GM18867 (cell line): ENCODE results near the gene EXOC4.
"Not testable (repeated sequence)": the region's sequence is repeated elsewhere in the genome, so short reads cannot be mapped to it uniquely, and the experiment has no call there.

Experiments
- ATAC-seq: cut with Tn5 transposase; IDR thresholded peaks from one replicate; pipeline ENCODE4 v1.9.1; 2021; ENCODE audit warnings: mild to moderate bottlenecking, moderate library complexity; ENCODE audit not compliant: unreplicated experiment

Gene EXOC4

DNA sequence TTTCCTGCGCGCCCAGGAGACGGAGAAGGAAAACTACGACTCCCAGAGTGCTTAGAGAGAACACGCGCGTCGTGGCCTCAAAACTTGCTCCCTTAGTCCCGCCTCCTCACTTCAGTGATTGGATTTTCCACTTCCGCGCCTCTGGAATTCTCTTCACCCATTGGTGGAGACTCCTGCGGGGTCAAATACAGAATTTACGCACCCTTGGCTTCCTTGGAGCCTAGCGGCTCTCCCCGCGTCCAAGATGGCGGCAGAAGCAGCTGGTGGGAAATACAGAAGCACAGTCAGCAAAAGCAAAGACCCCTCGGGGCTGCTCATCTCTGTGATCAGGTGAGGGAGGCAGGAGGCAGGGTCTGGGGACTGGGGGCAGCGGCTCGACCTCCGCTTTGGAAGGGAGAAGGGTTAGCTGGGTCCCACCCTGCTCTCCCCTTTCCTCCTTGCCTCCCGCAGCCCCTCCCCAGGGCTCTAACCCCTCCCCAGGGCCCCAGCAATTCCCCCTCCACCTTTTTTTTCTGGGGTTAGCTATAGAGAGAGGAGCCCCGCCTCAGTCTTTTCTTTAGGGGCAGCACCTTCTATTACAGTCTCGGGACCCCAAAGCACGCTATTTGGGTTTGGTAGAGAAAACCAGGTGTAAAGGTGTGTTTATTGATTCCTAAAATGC, at the start of gene EXOC4:
Gene EXOC4, plus strand, starts transcription at position 221 of the 661 bp plus-strand sequence.
- peak; percentile 96 for ATAC-seq

DNA sequence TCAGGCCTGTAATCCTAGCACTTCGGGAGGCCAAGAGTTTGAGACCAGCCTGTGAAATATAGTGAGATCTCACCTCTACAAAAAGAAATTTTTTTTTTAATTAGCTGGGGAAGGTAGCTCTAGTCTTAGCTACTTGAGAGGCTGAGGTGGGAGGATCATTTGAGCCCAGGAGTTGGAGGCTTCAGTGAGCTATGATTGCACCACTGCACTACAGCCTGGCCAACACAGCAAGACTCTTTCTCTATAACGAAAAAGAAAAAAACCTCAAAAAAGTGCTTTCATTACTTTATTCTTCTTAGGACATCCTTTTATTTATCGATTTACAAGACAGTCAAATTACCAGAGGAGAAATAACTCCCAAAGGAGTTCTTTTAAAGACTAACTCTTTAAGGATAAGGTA, 49.4 kb upstream of the EXOC4 start:
- no peak for ATAC-seq

DNA sequence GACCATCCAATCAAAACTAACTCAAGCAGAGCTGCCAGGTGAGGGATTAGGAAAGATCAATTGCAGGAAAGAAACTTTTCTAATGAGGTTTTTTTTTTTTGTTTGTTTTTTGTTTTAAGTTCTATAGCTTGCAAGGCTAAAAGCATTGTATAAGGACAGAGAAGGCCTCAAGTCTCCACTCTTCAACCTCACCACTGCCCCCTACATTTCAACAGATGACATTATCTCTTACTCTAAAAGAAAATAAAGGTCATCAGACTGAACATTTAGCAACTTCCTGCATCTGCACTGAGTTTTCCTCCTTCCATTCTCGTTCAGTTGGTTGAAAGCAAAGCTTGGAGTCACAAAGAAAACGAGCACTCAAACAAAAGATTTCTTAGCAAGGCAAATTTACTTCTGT, 45.2 kb upstream of the EXOC4 start:
- no peak for ATAC-seq

DNA sequence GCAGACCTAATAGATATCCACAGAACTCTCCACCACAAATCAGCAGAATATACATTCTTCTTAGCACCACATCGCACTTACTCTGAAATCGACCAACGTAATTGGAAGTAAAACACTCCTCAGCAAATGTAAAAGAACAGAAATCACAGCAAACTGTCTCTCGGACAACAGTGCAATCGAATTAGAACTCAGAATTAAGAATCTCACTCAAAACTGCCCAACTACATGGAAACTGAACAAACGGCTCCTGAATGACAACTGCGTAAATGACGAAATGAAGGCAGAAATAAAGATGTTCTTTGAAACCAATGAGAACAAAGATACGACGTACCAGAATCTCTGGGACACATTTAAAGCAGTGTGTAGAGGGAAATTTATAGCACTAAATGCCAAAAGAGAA, 42.1 kb upstream of the EXOC4 start:
- not testable (repeated sequence) for ATAC-seq

DNA sequence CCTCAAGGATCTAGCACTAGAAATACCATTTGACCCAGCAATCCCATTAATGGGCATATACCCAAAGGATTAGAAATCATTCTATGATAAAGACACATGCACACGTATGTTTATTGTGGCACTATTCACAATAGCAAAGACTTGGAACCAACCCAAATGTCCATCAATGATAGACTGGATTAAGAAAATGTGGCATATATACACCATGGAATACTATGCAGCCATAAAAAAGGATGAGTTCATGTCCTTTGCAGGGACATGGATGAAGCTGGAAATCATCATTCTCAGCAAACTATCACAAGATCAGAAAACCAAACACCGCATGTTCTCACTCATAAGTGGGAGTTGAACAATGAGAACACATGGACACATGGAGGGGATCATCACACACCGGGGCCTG, 39.1 kb upstream of the EXOC4 start:
- ATAC-seq: not testable (repeated sequence)

DNA sequence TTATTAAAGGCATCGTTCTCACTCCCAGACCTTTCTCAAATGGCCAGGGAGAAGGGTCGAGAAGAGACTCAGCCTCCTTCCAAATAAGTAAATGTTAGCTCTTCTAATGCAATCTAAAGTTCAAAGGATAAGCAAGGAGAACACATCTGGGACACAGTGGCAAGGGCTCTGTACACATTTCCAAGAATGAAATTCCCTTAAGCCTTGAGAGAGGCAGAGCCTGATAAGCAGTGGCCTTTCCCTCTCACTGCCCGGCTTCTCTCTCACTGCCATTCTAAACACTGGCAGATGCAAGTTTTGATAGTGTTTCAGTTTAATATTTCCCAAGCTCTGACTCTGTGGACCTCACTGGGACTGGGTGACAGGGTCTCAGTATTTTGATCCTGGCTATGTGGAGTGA, 35.1 kb upstream of the EXOC4 start:
- ATAC-seq: no peak

DNA sequence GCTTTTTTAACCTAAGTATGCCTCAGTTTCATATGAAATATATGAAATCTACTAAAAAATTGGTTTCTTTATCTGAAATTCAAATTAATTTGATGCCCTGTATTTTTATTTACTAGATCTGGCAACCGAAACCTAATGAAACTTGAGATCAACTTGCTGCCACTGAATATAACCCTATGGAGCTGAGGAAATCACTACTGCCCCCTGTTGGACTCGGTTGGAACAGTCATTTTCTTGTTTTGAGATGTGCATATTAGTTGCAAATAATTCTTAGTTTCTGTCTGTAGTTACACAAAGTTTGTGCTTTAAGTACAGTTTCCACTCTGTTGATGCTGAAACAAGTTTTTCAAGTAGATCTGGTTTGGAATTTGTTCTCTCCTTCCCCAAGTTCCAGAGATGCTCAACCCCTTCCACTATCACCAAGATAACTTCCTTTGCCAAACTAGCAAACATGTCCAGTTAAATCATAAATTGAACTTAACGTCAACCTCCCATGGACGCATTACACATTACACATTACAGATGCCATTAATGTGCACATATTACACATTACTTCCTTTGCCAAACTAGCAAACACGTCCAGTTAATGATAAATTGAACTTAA, 22.2 kb upstream of the EXOC4 start:
- no peak for ATAC-seq

DNA sequence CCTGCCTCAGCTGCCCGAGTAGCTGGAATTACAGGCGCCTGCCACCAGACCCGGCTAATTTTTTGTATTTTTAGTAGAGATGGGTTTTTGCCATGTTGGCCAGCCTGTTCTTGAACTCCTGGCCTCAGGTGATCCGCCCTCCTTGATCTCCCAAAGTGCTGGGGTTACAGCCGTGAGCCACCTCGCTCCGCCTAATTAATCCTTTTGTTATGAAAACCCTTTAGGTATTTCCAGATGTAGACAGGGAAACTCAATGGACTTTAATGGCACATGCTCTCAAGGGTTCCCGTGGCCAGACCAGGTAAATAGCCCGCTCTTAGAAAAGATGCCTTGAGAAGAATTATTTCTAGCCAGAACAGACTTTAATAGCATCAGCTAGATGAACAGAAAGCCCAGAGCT, 19.7 kb upstream of the EXOC4 start:
- ATAC-seq: no peak

DNA sequence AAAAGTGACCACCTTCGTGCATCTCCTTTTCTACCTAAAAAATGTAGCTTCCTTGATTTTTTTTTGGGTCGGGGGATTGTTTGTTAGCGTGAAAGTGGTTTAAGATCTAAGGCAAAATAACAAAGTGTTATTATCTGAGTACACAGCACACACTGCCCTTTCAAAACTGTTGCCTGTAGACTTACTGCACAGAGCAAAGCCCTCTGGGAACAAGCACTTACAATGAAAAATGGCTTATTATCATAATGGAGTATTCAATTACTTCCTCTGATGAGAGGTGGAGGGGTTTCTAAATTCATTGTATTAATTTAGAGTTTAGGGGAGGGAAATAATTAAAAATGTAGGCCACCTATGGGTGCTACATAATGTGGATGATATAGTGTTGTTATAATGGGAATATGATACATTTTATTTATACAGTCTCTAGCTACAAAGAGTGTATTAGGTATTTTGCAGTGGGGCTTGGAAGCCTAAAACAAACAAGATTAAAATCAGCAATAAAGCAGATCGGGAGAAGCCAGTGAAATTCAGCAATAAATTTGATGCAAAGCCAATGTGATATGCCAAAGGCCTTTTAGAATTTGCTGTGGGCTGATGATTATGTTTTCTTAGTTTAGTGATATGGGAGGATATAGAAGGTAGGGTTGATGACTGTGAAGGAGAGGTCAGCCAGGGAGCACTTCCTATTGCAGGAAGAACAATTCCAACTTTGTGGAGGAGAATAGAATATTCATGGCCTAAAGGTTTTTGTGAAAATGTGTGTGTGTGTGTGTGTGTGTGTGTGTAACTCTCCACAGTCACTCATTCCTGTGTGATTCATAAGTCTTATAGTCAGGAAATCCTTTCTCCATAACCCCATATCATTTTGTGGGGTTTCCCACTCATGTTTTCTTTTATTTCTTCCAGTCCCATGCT, 17.7 kb upstream of the EXOC4 start:
- no peak for ATAC-seq

DNA sequence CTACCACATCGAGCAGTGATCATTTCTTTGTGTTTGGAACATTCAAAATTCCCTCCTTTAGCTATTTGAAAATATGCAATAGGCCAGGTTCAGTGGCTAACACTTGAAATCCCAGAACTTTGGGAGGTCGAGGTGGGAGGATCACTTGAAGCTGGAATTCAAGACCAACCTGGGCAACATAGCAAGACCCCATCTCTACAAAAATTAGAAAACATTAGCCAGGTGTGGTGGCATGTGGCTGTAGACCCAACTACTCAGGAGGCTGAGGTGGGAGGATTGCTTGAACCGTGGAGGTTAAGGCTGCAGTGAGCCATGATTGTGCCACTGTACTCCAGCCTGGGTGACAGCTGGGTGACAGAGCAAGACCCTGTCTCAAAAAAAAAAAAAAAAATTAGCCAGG, 15.3 kb upstream of the EXOC4 start:
- no peak for ATAC-seq

DNA sequence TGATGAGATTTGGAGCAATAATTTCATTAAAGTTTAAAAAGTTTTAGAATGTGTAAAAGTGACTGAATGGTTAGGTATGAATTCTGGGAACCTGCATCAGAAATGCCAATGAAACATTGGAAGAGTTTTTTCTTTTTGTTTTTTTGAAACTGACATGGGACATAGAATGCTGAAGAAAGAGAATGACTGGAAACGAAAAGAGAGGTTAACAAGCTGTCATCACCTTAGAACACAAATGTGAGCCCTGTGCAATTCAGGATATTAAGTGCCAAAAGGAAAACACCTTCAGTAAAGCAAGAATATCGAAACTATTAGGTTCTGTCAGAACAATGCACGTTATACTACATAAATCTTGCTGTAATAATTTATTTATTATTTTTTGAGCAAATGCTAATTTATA, 12.6 kb upstream of the EXOC4 start:
- ATAC-seq: no peak

DNA sequence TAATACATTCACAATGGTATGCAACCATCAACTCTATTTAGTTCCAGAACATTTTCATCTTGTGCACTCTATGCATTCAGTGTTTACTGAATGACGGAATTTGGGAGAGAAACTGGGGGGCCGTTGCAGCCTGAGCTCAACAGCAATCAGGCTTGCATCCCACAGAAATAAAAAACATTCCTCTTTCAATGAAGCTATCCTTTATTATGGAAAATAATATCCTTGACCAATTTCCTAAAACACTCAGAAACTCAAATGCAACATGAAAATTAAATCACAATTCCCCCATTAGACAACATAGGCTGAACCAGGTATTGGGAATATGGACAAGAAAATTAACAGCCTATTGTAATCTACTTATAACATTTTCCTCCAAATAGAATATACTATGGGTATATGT, 6.3 kb upstream of the EXOC4 start:
- ATAC-seq: no peak

DNA sequence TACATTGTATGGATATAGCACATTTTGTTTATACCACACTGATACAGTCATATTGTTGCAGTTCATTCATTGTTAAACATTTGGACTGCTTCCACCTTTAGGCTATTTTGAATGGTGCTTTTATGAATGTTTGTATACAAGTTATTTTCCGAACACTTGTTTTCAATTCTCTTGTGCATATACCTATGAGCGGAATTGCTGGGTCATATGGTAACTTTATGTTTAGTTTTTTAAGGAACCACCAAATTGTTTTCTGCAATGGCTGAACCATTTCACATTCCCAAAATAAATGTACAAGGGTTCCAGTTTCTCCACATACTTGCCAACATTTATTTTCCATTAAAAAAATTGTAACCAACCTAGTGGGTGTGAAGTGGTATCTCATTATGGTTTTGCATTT, 4.0 kb upstream of the EXOC4 start:
- ATAC-seq: no peak

DNA sequence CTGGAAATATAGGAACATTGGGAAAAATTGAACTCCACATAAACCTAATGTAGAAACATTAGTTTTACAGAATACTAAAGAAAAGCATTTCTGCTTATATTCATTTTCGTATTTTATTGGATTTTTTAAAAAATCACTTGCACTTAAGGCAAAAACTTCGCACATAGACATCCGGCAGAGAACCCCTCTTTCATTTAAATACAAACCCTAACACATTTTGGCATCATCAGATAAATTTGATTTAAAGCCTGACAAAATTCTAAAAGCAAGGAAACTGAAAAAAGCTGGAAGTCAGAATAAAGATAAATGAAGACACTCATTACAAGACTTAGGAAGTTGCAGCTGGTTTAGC, 396 bp upstream of the EXOC4 start:
- ATAC-seq: no peak

DNA sequence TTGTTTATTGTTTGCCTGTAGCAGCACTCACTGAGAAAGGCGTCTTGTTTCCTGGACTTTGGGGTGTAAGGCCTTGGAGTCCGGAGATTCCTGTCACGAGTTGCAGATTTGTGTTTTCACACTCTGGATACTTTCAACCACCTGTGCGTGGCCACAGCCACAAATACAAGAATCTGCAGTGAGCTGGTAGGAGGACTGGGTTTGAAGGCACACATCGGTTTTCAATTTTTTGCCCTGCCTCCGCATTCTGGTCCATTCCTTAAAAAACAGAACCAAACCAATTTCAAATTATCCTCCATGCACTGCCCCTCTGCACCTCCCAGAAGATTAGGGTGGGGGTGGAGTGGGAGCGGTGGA, 619 bp downstream of the EXOC4 start:
- ATAC-seq: peak; percentile 19

DNA sequence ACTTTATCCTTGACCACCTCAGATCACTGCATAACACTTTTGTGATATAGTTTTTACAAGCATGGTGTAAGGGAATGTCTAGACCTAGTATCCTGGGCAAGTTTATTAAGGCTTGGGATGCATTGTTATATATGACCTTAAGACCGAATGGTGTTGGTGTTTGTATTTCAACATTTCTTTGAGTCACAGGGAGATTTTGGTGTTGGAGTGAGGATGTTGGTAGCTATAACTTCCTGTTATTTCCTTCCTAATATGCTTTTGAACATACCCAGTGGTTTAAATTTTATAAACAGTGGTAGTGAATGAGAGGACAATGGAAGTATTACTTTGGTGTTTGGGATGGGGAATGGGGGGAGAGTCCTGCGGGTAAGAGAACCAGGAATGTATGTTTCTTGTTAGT, 2.6 kb downstream of the EXOC4 start:
- ATAC-seq: no peak

DNA sequence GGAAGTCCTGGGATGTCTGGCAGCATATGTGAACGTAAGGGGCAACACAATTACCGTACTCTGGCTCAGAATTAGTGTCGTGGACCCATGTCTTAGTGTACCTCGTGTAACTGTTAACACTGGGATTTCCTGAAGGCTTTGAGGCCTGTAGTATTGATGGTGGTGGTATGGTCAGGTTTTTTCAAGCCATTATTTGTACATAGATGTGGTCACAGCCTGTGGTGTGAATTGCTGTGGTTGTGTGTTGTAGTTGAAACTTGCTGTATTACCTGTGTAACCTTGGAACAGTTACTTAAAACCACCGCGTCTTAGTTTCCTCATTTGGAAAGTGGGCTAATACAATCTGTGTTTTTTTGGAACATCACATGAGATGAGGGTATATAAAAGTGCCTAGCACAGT, 5.3 kb downstream of the EXOC4 start:
- no peak for ATAC-seq

DNA sequence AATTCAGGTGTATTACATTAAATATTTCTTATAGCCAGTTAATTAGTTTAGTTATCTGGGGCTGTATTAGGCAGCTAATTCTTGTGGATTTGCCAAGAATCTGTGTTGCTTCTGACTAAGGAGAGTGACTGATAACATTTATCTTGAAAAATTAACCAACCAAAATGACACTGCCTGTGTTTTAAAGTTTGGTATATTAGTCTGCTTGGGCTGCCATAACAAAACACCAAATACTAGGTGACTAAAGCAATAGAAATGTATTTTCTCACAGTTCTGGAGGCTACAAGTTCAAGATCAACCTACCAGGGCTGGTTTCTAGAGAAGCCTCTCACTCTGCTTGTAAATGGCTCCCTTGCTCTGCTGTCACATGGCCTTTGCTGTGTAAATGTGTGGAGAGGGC, 12.9 kb downstream of the EXOC4 start:
- no peak for ATAC-seq

DNA sequence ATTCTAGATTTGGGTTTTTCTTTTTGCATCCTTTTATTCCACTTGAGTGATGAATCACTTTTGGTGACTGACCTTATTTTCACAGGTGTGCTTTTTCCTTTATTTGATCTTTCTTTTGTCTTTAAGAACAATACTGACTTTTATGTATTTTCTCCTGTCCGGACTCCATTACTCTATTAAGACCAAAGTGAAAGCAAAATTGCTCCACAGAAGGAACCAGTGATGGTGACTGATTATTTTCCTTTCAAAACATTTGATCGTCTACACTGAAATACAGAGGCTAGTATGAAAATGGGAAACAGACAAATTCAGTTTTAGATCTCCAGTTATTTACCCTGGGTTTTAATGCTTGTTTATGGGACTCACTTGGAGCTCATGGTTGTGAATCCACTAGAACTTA, 15.5 kb downstream of the EXOC4 start:
- ATAC-seq: no peak

DNA sequence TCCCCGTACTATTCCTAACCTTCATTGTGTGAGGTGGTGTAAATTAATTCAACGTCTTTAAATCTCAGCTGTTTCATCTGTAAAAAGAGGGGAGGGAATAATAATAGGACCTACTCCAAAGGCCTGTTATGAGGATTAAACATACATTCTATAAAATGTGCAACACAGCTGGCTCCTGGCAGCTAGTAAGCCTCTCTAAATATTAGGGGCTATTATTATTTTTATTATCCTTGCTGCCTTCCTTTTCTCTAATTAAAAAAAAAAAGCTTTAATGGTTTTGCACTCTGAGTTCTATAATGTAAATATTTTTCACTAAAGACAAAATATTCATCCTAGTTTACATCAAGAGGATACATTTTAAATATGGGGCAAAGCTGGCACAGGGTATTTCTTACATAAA, 19.5 kb downstream of the EXOC4 start:
- ATAC-seq: no peak

DNA sequence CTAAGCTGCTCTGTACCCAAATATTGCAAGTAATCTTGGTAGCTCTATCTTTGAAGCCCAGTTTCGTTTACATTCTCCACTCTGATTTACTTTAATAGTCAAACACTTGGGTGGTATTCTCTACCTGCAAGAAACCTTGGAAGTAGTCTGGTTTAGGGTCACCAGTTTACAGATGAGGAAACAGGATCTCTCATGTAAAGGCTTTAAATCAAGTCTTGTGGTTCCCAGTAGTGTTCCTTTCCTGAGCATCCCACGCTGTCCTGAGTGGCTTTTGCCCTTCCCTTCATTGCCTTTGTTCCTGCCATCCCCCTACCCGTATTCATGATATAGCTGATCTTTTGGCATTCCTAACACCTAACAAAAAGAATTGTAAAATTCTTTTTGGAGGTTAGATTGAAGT, 20.3 kb downstream of the EXOC4 start:
- no peak for ATAC-seq

DNA sequence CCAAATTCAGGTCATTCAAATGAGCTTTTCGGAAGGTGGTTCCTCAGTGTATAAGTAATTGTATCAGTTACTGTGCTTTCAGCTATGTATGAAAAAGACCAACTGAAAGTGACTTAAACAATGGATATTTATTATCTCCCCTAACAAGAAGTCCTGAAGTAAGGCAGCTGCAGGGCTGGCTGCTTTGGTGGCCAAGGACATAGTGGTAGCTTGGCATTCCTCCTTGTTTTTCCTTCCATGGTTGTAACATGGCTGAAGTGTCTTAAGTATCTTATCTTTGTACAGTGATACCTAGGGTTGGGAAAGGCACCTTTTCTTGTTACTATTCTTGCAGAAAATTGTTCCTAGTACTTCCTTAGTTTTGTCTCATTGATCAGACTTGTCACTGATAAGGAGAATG, 21.4 kb downstream of the EXOC4 start:
- ATAC-seq: no peak
